Colonic mucosa (tissue), 4 donors: Measurements from ENCODE around the gene GNAT3. TPM values are rescaled to one million over a fixed set of nuclear protein-coding genes. Genes with fewer than 3 reads are reported as not detected.

Experiments
- DNase-seq: peaks from one replicate; pipeline ENCODE4 v3.0.0-alpha.2; 2020
- H3K27ac ChIP-seq: fragments of 200-600 bp; one replicate; pipeline ENCODE4 v1.8.0; 2021
- H3K27me3 ChIP-seq: fragments of 200-600 bp; one replicate; pipeline ENCODE4 v1.8.0; 2021
- H3K36me3 ChIP-seq: fragments of 200-600 bp; one replicate; pipeline ENCODE4 v1.8.0; 2021
- H3K4me1 ChIP-seq: fragments of 200-600 bp; one replicate; pipeline ENCODE4 v1.8.0; 2021; ENCODE audit warnings: mild to moderate bottlenecking
- H3K4me3 ChIP-seq: fragments of 200-600 bp; one replicate; pipeline ENCODE4 v1.8.0; 2021
- H3K9ac ChIP-seq, 2 donors: one replicate each; pipeline ENCODE4 v1.7.0; 2013; ENCODE audit warnings: control low read depth in 2 of 2, low read depth in 2 of 2, low read length in 2 of 2
- H3K9me3 ChIP-seq: fragments of 200-600 bp; one replicate; pipeline ENCODE4 v1.8.0; 2021
- CTCF ChIP-seq: fragments of 200-600 bp; IDR thresholded peaks from one replicate; pipeline ENCODE4 v1.8.0; 2022; ENCODE audit warnings: antibody characterized with exemption, mild to moderate bottlenecking
- intact Hi-C: fragments of 100-400 bp; cut with DNase I; formaldehyde crosslinking; loops from one replicate; pipeline ENCODE4 v1.14.1; 2022
- total RNA-seq, 2 donors: library from RNA; stranded (reverse); fragmentation: NEBNext Ultra II Directional in 1 of 2; extraction: Animal tissue kit (Norgen Biotek cat#: 25700) in 1 of 2; gene quantifications; one replicate each; pipeline ENCODE4 v1.2.1, GENCODE V29; 2021
- donor health status: healthy.
- donor health status: DM: no; HTN: no; CAD: no.
- donor health status: DM: no; HTN: no; CAD: no.

The GNAT3 gene
- total RNA-seq, 2 donors from 2014 or later, result not detected

- no peak overlapping the region for H3K4me3 ChIP-seq
- DNase-seq, result no peak
- no peaks in the 10 kb centered on the region for H3K27me3 ChIP-seq
- no peaks in the 10 kb centered on the region for H3K4me1 ChIP-seq
- H3K9me3 ChIP-seq, result no peaks in the 10 kb centered on the region
- no peaks in the 10 kb centered on the region for H3K36me3 ChIP-seq
- intact Hi-C loops, result no loop called here
- H3K9ac ChIP-seq, result no peak overlapping the region
- H3K27ac ChIP-seq, result no peak overlapping the region
- no peak for TF ChIP-seq CTCF
These were observed 18.6 kb downstream of the GNAT3 start for GRCh38 chr7:80493121-80493849.

- DNase-seq, result no peak
- Histone ChIP-seq H3K36me3 (no peaks in the 10 kb centered on the region), H3K4me1 (no peaks in the 10 kb centered on the region), H3K4me3 (no peak overlapping the region), H3K9me3 (no peaks in the 10 kb centered on the region), H3K27me3 (no peaks in the 10 kb centered on the region), H3K9ac (no peak overlapping the region), H3K27ac (no peak overlapping the region)
- no peak for TF ChIP-seq CTCF
- intact Hi-C loops, result no loop called here
These were observed 20.4 kb downstream of the GNAT3 start for GRCh38 chr7:80491462-80491861.

GRCh38 chr7:80488851-80489370 lies 23.0 kb downstream of the GNAT3 start:
- Histone ChIP-seq H3K9ac (no peak overlapping the region), H3K27me3 (no peaks in the 10 kb centered on the region), H3K9me3 (no peaks in the 10 kb centered on the region), H3K4me1 (no peaks in the 10 kb centered on the region), H3K36me3 (no peaks in the 10 kb centered on the region), H3K4me3 (no peak overlapping the region), H3K27ac (no peak overlapping the region)
- intact Hi-C loops, result no loop called here
- DNase-seq, result no peak
- no peak for TF ChIP-seq CTCF

- no peaks in the 10 kb centered on the region for H3K9me3 ChIP-seq
- H3K27me3 ChIP-seq, result no peaks in the 10 kb centered on the region
- no peak overlapping the region for H3K9ac ChIP-seq
- TF ChIP-seq CTCF, result no peak
- H3K4me3 ChIP-seq, result no peak overlapping the region
- no peak for DNase-seq
- no peaks in the 10 kb centered on the region for H3K4me1 ChIP-seq
- no peak overlapping the region for H3K27ac ChIP-seq
- H3K36me3 ChIP-seq, result no peaks in the 10 kb centered on the region
- intact Hi-C loops, result no loop called here
These were observed 23.5 kb downstream of the GNAT3 start for GRCh38 chr7:80488406-80488805.

GRCh38 chr7:80485721-80486120 lies 26.1 kb downstream of the GNAT3 start:
- Histone ChIP-seq H3K9ac (no peak overlapping the region), H3K4me3 (no peak overlapping the region), H3K27ac (no peak overlapping the region), H3K4me1 (no peaks in the 10 kb centered on the region), H3K36me3 (no peaks in the 10 kb centered on the region), H3K9me3 (no peaks in the 10 kb centered on the region), H3K27me3 (no peaks in the 10 kb centered on the region)
- DNase-seq, result no peak
- intact Hi-C loops, result no loop called here
- no peak for TF ChIP-seq CTCF
